Vagina (tissue), 2 donors: ENCODE data around the gene BATF. TPM values are rescaled to one million over a fixed set of nuclear protein-coding genes. Genes with fewer than 3 reads are reported as not detected.
A peak's percentile ranks its signal among the peaks of the same experiment; 100 is the strongest.

Experiments
- DNase-seq, 2 donors: peaks; one replicate each; pipeline ENCODE4 v3.0.0-alpha.2; 2017; ENCODE audit errors: extremely low spot score in 2 of 2
- H3K27ac ChIP-seq: fragments of 200-600 bp; sonication (generic); one replicate; pipeline ENCODE4 v1.5.1; 2019
- H3K27me3 ChIP-seq: fragments of 200-600 bp; sonication (generic); one replicate; pipeline ENCODE4 v1.5.1; 2019
- H3K36me3 ChIP-seq, 2 donors: fragments of 200-600 bp; sonication (generic); one replicate each; pipeline ENCODE4 v1.5.1; 2017 to 2019
- H3K4me1 ChIP-seq: fragments of 200-600 bp; sonication (generic); one replicate; pipeline ENCODE4 v1.5.1; 2019
- H3K4me3 ChIP-seq, 2 donors: fragments of 200-600 bp; sonication (generic); 1 replicate in 1 of 2; 2 replicates in 1 of 2; pipeline ENCODE4 v1.5.1; 2016 to 2019
- H3K9me3 ChIP-seq: fragments of 200-600 bp; sonication (generic); one replicate; pipeline ENCODE4 v1.5.1; 2019
- CTCF ChIP-seq, 3 experiments: fragments of 450-650 bp in 2 of 3; fragments of 200-600 bp in 1 of 3; sonication (generic) in 1 of 3; IDR thresholded peaks; one replicate each; pipeline ENCODE4 v1.5.1; 2017 to 2019; ENCODE audit warnings: antibody characterized with exemption in 3 of 3, mild to moderate bottlenecking in 2 of 3, moderate library complexity in 2 of 3
- POLR2A ChIP-seq, 2 donors: fragments of 450-650 bp; IDR thresholded peaks; one replicate each; pipeline ENCODE4 v1.6.1; 2017; ENCODE audit warnings: antibody characterized with exemption in 2 of 2, mild to moderate bottlenecking in 2 of 2, moderate library complexity in 2 of 2
- POLR2AphosphoS5 ChIP-seq, 2 donors: sonication (generic); formaldehyde crosslinking; IDR thresholded peaks; one replicate each; pipeline ENCODE4 v1.9.0; 2017; ENCODE audit warnings: antibody characterized with exemption in 2 of 2, mild to moderate bottlenecking in 2 of 2, low read depth in 1 of 2; ENCODE audit not compliant: insufficient read depth in 1 of 2
- intact Hi-C: fragments of 100-400 bp; cut with DNase I; formaldehyde crosslinking; loops from one replicate; pipeline ENCODE4 v1.15.1; 2023
- total RNA-seq: library from RNA; depleted of rRNA; stranded (reverse); fragments of >200 nt; gene quantifications from one replicate; pipeline ENCODE4 v1.2.3, GENCODE V29; 2016

Gene BATF
- total RNA-seq, 1 donor from 2014 or later: 12.0 TPM

- Histone ChIP-seq H3K27me3 (no peaks in the 10 kb centered on the region), H3K4me1 (no peaks in the 10 kb centered on the region), H3K4me3 (no peak overlapping the region), H3K36me3 (no peaks in the 10 kb centered on the region), H3K9me3 (no peaks in the 10 kb centered on the region), H3K27ac (no peak overlapping the region)
- TF ChIP-seq POLR2A (IDR thresholded peaks at IDR 0.05): no peak
- TF ChIP-seq POLR2AphosphoS5 (IDR thresholded peaks at IDR 0.05; ENCODE audit: insufficient read depth in 1 of 2, low read depth in 1 of 2): no peak
- TF ChIP-seq CTCF (IDR thresholded peaks at IDR 0.05): no peak
- intact Hi-C loops: loop anchor here (10.0 kb wide), 1 partner anchor 355 kb away; no protein-coding TSS in a partner anchor
- DNase-seq: peak in 1 of 2 donors; percentile 58
These were observed 32.8 kb upstream of the BATF start for GRCh38 chr14:75489480-75489837.

GRCh38 chr14:75491376-75491978, 30.8 kb upstream of the BATF start:
- Histone ChIP-seq H3K27ac (no peak overlapping the region), H3K9me3 (no peaks in the 10 kb centered on the region), H3K36me3 (no peaks in the 10 kb centered on the region), H3K27me3 (no peaks in the 10 kb centered on the region), H3K4me3 (no peak overlapping the region), H3K4me1 (no peaks in the 10 kb centered on the region)
- no peak for TF ChIP-seq POLR2A (IDR thresholded peaks at IDR 0.05)
- TF ChIP-seq POLR2AphosphoS5 (IDR thresholded peaks at IDR 0.05; ENCODE audit: insufficient read depth in 1 of 2, low read depth in 1 of 2): no peak
- no peak for TF ChIP-seq CTCF (IDR thresholded peaks at IDR 0.05)
- DNase-seq: peak in 1 of 2 donors; percentile 54
- intact Hi-C loops: loop anchor here (5.0 kb wide), 1 partner anchor 184 kb away; no protein-coding TSS in a partner anchor

- Histone ChIP-seq H3K9me3 (no peaks in the 10 kb centered on the region), H3K27ac (no peak overlapping the region), H3K4me1 (no peaks in the 10 kb centered on the region), H3K4me3 (no peak overlapping the region), H3K36me3 (no peaks in the 10 kb centered on the region), H3K27me3 (no peaks in the 10 kb centered on the region)
- intact Hi-C loops: loop anchor here (5.0 kb wide), 1 partner anchor 186 kb away; no protein-coding TSS in a partner anchor
- DNase-seq: peak in 1 of 2 donors; percentile 85
- TF ChIP-seq POLR2A (IDR thresholded peaks at IDR 0.05) (no peak), POLR2AphosphoS5 (IDR thresholded peaks at IDR 0.05; ENCODE audit: insufficient read depth in 1 of 2, low read depth in 1 of 2) (no peak), CTCF (IDR thresholded peaks at IDR 0.05) (no peak)
These were observed 29.3 kb upstream of the BATF start for GRCh38 chr14:75492832-75493591.

GRCh38 chr14:75493592-75494087, 28.6 kb upstream of the BATF start:
- Histone ChIP-seq H3K27ac (no peak overlapping the region), H3K4me3 (no peak overlapping the region), H3K9me3 (no peaks in the 10 kb centered on the region), H3K36me3 (no peaks in the 10 kb centered on the region), H3K27me3 (no peaks in the 10 kb centered on the region), H3K4me1 (no peaks in the 10 kb centered on the region)
- no peak for DNase-seq
- intact Hi-C loops: loop anchor here (5.0 kb wide), 1 partner anchor 186 kb away; no protein-coding TSS in a partner anchor
- TF ChIP-seq CTCF (IDR thresholded peaks at IDR 0.05) (no peak), POLR2AphosphoS5 (IDR thresholded peaks at IDR 0.05; ENCODE audit: insufficient read depth in 1 of 2, low read depth in 1 of 2) (no peak), POLR2A (IDR thresholded peaks at IDR 0.05) (no peak)
